ENCODE results near the gene DNAJA4.
A peak's percentile ranks its signal among the peaks of the same experiment; 100 is the strongest.

DNAJA4 gene

GRCh38 chr15:78308422-78309032, 44.2 kb downstream of the DNAJA4 start:
- Histone ChIP-seq H3K9me3 (ENCODE audit: control insufficient read depth, insufficient read depth, low read length) (no peaks in the 10 kb centered on the region), H3K4me2 (ENCODE audit: low read length) (no peak overlapping the region), H3K79me2 (ENCODE audit: control insufficient read depth, low read length) (no peaks in the 10 kb centered on the region), H3K4me1 (ENCODE audit: control insufficient read depth, low read length) (no peaks in the 10 kb centered on the region), H3K36me3 (ENCODE audit: control insufficient read depth, low read length) (no peaks in the 10 kb centered on the region), H3K27me3 (ENCODE audit: control insufficient read depth, low read length) (peaks cover 11% of the 10 kb centered on the region), H3K4me3 (ENCODE audit: low read length) (no peak overlapping the region), H4K20me1 (ENCODE audit: control insufficient read depth, insufficient read depth, low read depth, low read length) (no peaks in the 10 kb centered on the region), H3K9me2 (replicated peaks; ENCODE audit: control insufficient read depth, low read length) (no peaks in the 10 kb centered on the region), H3F3A (ENCODE audit: control insufficient read depth, insufficient read depth) (no peaks in the 10 kb centered on the region), H3K27ac (ENCODE audit: low read depth, low read length) (no peak overlapping the region)
- no peak for TF ChIP-seq EZH2phosphoT487 (IDR thresholded peaks at IDR 0.05; ENCODE audit: borderline replicate concordance, low read length)
- peak; percentile 75 for TF ChIP-seq CTCF (IDR thresholded peaks at IDR 0.05; ENCODE audit: low read depth, low read length, poor library complexity, severe bottlenecking)

- Histone ChIP-seq H4K20me1 (ENCODE audit: control insufficient read depth, insufficient read depth, low read depth, low read length) (no peaks in the 10 kb centered on the region), H3K36me3 (ENCODE audit: control insufficient read depth, low read length) (no peaks in the 10 kb centered on the region), H3K4me2 (ENCODE audit: low read length) (no peak overlapping the region), H3K27ac (ENCODE audit: low read depth, low read length) (no peak overlapping the region), H3K4me1 (ENCODE audit: control insufficient read depth, low read length) (no peaks in the 10 kb centered on the region), H3F3A (ENCODE audit: control insufficient read depth, insufficient read depth) (no peaks in the 10 kb centered on the region), H3K9me2 (replicated peaks; ENCODE audit: control insufficient read depth, low read length) (no peaks in the 10 kb centered on the region), H3K4me3 (ENCODE audit: low read length) (no peak overlapping the region), H3K79me2 (ENCODE audit: control insufficient read depth, low read length) (no peaks in the 10 kb centered on the region), H3K27me3 (ENCODE audit: control insufficient read depth, low read length) (peaks cover 7% of the 10 kb centered on the region), H3K9me3 (ENCODE audit: control insufficient read depth, insufficient read depth, low read length) (no peaks in the 10 kb centered on the region)
- TF ChIP-seq CTCF (IDR thresholded peaks at IDR 0.05; ENCODE audit: low read depth, low read length, poor library complexity, severe bottlenecking) (no peak), EZH2phosphoT487 (IDR thresholded peaks at IDR 0.05; ENCODE audit: borderline replicate concordance, low read length) (no peak)
These were observed 46.9 kb downstream of the DNAJA4 start for GRCh38 chr15:78311292-78311691.

DNA sequence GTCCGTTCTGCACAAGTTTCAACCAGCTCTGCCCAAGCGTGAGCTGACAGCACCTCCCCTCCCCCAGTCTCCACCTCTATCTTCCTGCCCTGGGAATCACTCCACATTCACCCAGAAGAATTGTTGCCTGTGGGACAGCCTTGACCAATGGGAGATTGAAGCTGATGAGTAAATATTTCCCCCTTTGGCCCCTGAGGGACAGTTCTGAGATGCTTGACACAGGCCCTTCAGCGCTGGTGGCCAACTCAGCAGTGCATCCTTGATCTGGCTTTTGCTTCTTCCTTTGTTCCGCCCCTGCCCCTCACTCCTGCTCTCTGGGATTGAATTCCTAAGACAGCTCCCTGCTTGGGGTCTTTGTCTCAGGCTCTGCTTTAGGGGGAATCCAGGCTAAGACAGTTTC, 48.2 kb downstream of the DNAJA4 start:
- no peak for TF ChIP-seq EZH2phosphoT487 (IDR thresholded peaks at IDR 0.05; ENCODE audit: borderline replicate concordance, low read length)
- TF ChIP-seq CTCF (IDR thresholded peaks at IDR 0.05; ENCODE audit: low read depth, low read length, poor library complexity, severe bottlenecking) = no peak
- Histone ChIP-seq H4K20me1 (ENCODE audit: control insufficient read depth, insufficient read depth, low read depth, low read length) (no peaks in the 10 kb centered on the region), H3K27ac (ENCODE audit: low read depth, low read length) (no peak overlapping the region), H3K4me2 (ENCODE audit: low read length) (no peak overlapping the region), H3K79me2 (ENCODE audit: control insufficient read depth, low read length) (no peaks in the 10 kb centered on the region), H3K36me3 (ENCODE audit: control insufficient read depth, low read length) (no peaks in the 10 kb centered on the region), H3K9me3 (ENCODE audit: control insufficient read depth, insufficient read depth, low read length) (no peaks in the 10 kb centered on the region), H3K9me2 (replicated peaks; ENCODE audit: control insufficient read depth, low read length) (no peaks in the 10 kb centered on the region), H3K4me3 (ENCODE audit: low read length) (no peak overlapping the region), H3K4me1 (ENCODE audit: control insufficient read depth, low read length) (no peaks in the 10 kb centered on the region), H3F3A (ENCODE audit: control insufficient read depth, insufficient read depth) (no peaks in the 10 kb centered on the region), H3K27me3 (ENCODE audit: control insufficient read depth, low read length) (peaks cover 5% of the 10 kb centered on the region)
